ENCODE data around the gene PLA2G2D.

DNA sequence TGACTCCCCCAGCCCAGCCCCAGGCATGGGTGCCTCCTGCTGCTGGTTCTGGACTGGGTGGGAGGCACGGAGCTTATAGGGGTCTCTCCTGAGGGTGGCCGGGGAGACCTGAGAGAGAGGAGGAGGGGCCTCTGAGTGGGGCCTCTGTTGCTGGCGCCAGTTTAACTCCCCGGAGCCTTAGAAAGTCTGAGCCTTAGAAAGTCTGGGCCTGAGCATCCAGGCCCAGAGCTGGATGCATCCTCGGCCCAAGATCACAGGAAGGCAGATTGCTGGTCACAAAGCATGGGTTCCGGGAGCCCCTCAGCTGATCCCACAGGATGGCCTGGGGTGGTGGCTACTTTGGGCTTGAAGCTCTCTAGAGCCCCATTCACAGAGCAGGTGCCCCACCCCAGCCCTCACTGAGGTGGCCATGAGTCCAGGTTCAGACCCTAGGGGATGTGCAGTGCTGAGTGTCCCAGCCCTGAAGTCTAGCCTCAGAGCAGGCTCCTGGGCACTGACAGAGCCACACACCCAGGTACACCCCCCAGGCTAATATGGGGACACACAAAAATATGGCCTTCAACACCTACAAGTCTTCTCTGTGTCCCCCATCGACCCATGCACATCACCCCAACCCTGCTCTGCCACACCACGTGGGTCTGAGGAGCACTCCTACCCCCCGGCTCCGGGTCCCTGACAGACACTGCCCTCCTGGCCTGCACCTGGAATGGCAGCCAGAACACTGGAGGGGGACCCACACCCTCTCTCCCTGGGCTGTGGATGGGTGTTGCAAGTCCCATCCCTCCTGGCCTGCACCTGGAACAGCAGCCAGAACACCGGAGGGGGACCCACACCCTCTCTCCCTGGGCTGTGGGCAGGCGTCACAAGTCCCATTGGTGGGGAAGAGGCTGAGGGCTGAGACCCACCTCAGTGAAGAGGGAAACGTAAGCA lies 29.5 kb upstream of the PLA2G2D start:
- TF ChIP-seq ZNF79 (CRISPR knock-in tag; IDR thresholded peaks at IDR 0.05; ENCODE audit: low read depth) (no peak), ZNF384 (IDR thresholded peaks at IDR 0.05; ENCODE audit: low read depth, low read length) (no peak), ZBTB17 (CRISPR knock-in tag; IDR thresholded peaks at IDR 0.05) (no peak), SIX5 (IDR thresholded peaks at IDR 0.05; ENCODE audit: borderline replicate concordance in 1 of 2, insufficient read depth in 1 of 2, low read depth in 1 of 2, low read length in 2 of 2) (no peak)
- TF ChIP-seq, protein P1, sequence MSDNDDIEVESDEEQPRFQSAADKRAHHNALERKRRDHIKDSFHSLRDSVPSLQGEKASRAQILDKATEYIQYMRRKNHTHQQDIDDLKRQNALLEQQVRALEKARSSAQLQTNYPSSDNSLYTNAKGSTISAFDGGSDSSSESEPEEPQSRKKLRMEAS (CRISPR knock-in tag; IDR thresholded peaks at IDR 0.05): no peak
